Upper lobe of left lung (tissue), 6 donors: ENCODE measurements around the gene MIPOL1. TPM values are rescaled to one million over a fixed set of nuclear protein-coding genes. Genes with fewer than 3 reads are reported as not detected.
"Not testable (repeated sequence)": the region's sequence is repeated elsewhere in the genome, so short reads cannot be mapped to it uniquely, and the experiment has no call there.

Experiments used
- ATAC-seq, 2 donors: fragments of 200-7000 bp; cut with Tn5 transposase; one replicate each; pipeline ENCODE4 v1.9.1; 2022; ENCODE audit warnings: mild to moderate bottlenecking in 2 of 2, moderate library complexity in 2 of 2; ENCODE audit not compliant: low FRiP score in 2 of 2
- DNase-seq, 2 donors: peaks; one replicate each; pipeline ENCODE4 v3.0.0-alpha.2; 2019 to 2020
- H3K27ac ChIP-seq, 4 donors: fragments of 200-600 bp; sonication (generic); one replicate each; pipeline ENCODE4 v1.5.1; 2016 to 2019
- H3K27me3 ChIP-seq, 4 donors: fragments of 200-600 bp; sonication (generic); one replicate each; pipeline ENCODE4 v1.5.1; 2017 to 2019
- H3K36me3 ChIP-seq, 4 donors: fragments of 200-600 bp; sonication (generic); one replicate each; pipeline ENCODE4 v1.5.1; 2016 to 2019
- H3K4me1 ChIP-seq, 4 donors: fragments of 200-600 bp; sonication (generic); one replicate each; pipeline ENCODE4 v1.5.1; 2018 to 2019
- H3K4me3 ChIP-seq, 4 donors: fragments of 200-600 bp; sonication (generic); one replicate each; pipeline ENCODE4 v1.5.1; 2017 to 2019; ENCODE audit warnings: mild to moderate bottlenecking in 2 of 4, moderate library complexity in 1 of 4
- H3K9me3 ChIP-seq, 4 donors: fragments of 200-600 bp; sonication (generic); one replicate each; pipeline ENCODE4 v1.5.1; 2018 to 2019
- CTCF ChIP-seq, 6 experiments: fragments of 450-650 bp in 4 of 6; fragments of 200-600 bp in 2 of 6; sonication (generic) in 2 of 6; IDR thresholded peaks; one replicate each; pipeline ENCODE4 v1.5.1; 2016 to 2019; ENCODE audit warnings: antibody characterized with exemption in 6 of 6
- EP300 ChIP-seq, 4 donors: sonication (generic); formaldehyde crosslinking; IDR thresholded peaks; one replicate each; pipeline ENCODE4 v1.5.1; 2017; ENCODE audit warnings: antibody characterized with exemption in 4 of 4, control low read depth in 2 of 4
- POLR2A ChIP-seq, 4 donors: fragments of 450-650 bp; IDR thresholded peaks; one replicate each; pipeline ENCODE4 v1.5.1; 2016 to 2017; ENCODE audit warnings: antibody characterized with exemption in 4 of 4, mild to moderate bottlenecking in 2 of 4
- POLR2AphosphoS5 ChIP-seq, 2 donors: sonication (generic); formaldehyde crosslinking; IDR thresholded peaks; one replicate each; pipeline ENCODE4 v1.5.1; 2017; ENCODE audit warnings: antibody characterized with exemption in 2 of 2
- WGBS, 2 donors: methylation state at CpG; one replicate each; pipeline ENCODE4 v1.1.5; 2017 to 2018; 5-methylcytosine and 5-hydroxymethylcytosine counted together
- total RNA-seq, 6 donors: library from RNA; depleted of rRNA in 4 of 6; stranded (reverse); fragments of >200 nt in 4 of 6; gene quantifications; one replicate each; pipeline versions ENCODE4 v1.1.0 to v1.2.1, GENCODE V29; 2016 to 2021
- donor health status: DM: no; HTN: no; CAD: no; lungs with moderate emphysema.
- donor health status: DM: no; HTN: yes; CAD: no; lungs with severe emphysema.

Gene MIPOL1
- total RNA-seq, 6 donors from 2014 or later = 4.1 to 32.6 (median 8.4) TPM

DNA sequence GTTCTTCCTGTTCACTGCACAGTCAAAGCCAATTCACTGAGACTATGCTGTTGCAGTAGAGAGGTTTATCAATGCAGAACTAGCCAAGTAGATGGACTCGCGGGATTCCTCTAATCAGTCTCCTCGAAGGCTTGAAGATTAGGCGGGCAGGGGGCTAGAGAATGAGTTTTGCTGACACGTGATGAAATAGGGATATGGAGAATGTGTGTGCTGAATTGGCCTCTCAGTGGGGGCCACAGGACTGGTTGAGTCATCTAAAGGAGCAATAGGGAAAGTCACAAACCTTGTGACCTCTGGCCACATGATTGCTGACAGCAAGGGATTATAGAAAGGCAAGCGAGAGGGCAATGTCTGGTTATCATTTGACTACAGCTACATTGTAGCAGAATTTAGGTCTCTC lies 12.7 kb downstream of the MIPOL1 start:
- 95 to 96% methylated on average over 6 of the region's 6 CpGs for WGBS, 2 donors
- Histone ChIP-seq H3K27me3 (no peaks in the 10 kb centered on the region), H3K9me3 (peaks cover 0 to 11% (median 6%) of the 10 kb centered on the region in 4 donors), H3K4me1 (no peaks in the 10 kb centered on the region), H3K36me3 (no peaks in the 10 kb centered on the region), H3K4me3 (no peak overlapping the region), H3K27ac (no peak overlapping the region)
- ATAC-seq = no peak
- no peak for DNase-seq
- TF ChIP-seq EP300 (IDR thresholded peaks at IDR 0.05) (no peak), POLR2A (IDR thresholded peaks at IDR 0.05) (no peak), CTCF (IDR thresholded peaks at IDR 0.05) (no peak), POLR2AphosphoS5 (IDR thresholded peaks at IDR 0.05) (no peak)

GRCh38 chr14:37213016-37213415 lies 15.3 kb downstream of the MIPOL1 start:
- Histone ChIP-seq H3K4me1 (no peaks in the 10 kb centered on the region), H3K4me3 (no peak overlapping the region), H3K9me3 (no peaks in the 10 kb centered on the region), H3K36me3 (no peaks in the 10 kb centered on the region), H3K27me3 (no peaks in the 10 kb centered on the region), H3K27ac (no peak overlapping the region)
- ATAC-seq (no peak), DNase-seq (no peak)
- TF ChIP-seq POLR2A (IDR thresholded peaks at IDR 0.05) = no peak
- TF ChIP-seq EP300 (IDR thresholded peaks at IDR 0.05) = no peak
- no peak for TF ChIP-seq POLR2AphosphoS5 (IDR thresholded peaks at IDR 0.05)
- no peak for TF ChIP-seq CTCF (IDR thresholded peaks at IDR 0.05)

DNA sequence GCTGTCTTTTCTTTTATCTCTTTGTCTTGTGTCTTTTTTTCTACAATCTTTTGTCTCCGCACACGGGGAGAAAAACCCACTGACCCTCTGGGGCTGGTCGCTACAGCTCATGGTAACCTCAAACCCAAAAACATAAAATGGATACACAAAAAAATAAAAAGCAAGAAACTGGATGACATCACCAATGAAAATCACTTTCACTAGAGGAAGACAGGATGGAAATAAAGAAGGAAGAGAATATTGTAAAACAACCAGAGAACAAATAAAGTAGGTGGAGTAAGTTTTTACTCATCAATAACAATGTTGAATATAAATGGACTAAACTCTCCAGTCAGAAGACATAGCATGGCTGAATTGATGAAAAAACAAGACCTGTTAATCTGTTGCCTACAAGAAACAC lies 17.6 kb downstream of the MIPOL1 start:
- ATAC-seq = no peak
- TF ChIP-seq EP300 (IDR thresholded peaks at IDR 0.05) (no peak), CTCF (IDR thresholded peaks at IDR 0.05) (no peak), POLR2AphosphoS5 (IDR thresholded peaks at IDR 0.05) (no peak), POLR2A (IDR thresholded peaks at IDR 0.05) (no peak)
- no peak overlapping the region for H3K4me3 ChIP-seq
- no peaks in the 10 kb centered on the region for H3K9me3 ChIP-seq
- no peaks in the 10 kb centered on the region for H3K36me3 ChIP-seq
- H3K27ac ChIP-seq = no peak overlapping the region
- H3K4me1 ChIP-seq = no peaks in the 10 kb centered on the region
- no peaks in the 10 kb centered on the region for H3K27me3 ChIP-seq
- 94 to 98% methylated on average over 3 of the region's 3 CpGs for WGBS, 2 donors
- DNase-seq = no peak

DNA sequence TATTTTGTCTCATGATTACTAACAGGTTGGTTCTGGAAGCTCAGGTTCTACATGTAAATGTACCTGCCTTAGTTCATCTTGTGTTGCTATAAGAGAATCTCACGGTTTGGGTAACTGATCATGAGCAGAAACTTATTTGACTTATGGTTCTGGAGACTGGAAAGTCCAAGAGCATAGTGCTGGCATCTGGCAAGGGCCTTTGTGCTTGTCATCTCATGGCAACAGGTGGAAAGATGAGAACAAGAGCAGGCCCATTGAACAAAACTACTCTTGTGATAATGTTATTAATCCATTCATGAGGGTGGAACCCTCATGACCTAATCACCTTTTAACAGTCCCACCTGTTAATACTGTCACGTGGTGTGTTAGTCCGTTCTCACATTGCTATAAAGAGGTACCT lies 23.3 kb downstream of the MIPOL1 start:
- Histone ChIP-seq H3K27ac (no peak overlapping the region), H3K4me3 (no peak overlapping the region), H3K9me3 (peaks cover 0 to 13% (median 5%) of the 10 kb centered on the region in 4 donors), H3K36me3 (no peaks in the 10 kb centered on the region), H3K4me1 (no peaks in the 10 kb centered on the region), H3K27me3 (no peaks in the 10 kb centered on the region)
- 93 to 97% methylated on average over 3 of the region's 3 CpGs for WGBS, 2 donors
- ATAC-seq (no peak), DNase-seq (no peak)
- no peak for TF ChIP-seq POLR2AphosphoS5 (IDR thresholded peaks at IDR 0.05)
- no peak for TF ChIP-seq CTCF (IDR thresholded peaks at IDR 0.05)
- no peak for TF ChIP-seq EP300 (IDR thresholded peaks at IDR 0.05)
- TF ChIP-seq POLR2A (IDR thresholded peaks at IDR 0.05) = no peak

DNA sequence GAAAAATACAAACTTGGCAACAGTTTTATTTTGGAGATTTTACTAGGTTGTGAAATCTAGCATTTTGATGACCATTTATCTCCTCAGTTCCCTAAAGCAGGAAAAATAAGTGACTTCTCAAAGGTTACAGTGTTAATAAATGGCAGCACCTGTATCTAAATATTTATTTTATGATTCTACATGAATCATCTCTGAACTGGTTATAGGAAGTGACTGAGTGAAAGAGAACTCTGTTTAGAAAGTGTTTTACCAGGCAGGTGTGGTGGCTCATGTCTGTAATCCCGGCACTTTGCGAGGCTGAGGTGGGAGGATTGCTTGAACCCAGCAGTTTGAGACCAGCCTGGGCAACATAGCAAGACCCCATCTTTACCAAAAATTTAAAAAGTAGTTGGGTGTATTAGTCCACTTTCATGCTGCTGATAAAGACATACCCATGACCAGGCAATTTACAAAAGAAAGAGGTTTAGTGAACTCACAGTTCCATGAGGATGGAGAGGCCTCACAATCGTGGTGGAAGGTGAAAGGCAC lies 26.3 kb downstream of the MIPOL1 start:
- no peak overlapping the region for H3K27ac ChIP-seq
- TF ChIP-seq CTCF (IDR thresholded peaks at IDR 0.05) = no peak
- 90% methylated on average over 3 of the region's 3 CpGs for WGBS, 2 donors
- peaks cover 0 to 13% (median 5%) of the 10 kb centered on the region in 4 donors for H3K9me3 ChIP-seq
- no peaks in the 10 kb centered on the region for H3K36me3 ChIP-seq
- no peaks in the 10 kb centered on the region for H3K27me3 ChIP-seq
- H3K4me3 ChIP-seq = no peak overlapping the region
- H3K4me1 ChIP-seq = no peaks in the 10 kb centered on the region
- no peak for ATAC-seq
- no peak for DNase-seq

DNA sequence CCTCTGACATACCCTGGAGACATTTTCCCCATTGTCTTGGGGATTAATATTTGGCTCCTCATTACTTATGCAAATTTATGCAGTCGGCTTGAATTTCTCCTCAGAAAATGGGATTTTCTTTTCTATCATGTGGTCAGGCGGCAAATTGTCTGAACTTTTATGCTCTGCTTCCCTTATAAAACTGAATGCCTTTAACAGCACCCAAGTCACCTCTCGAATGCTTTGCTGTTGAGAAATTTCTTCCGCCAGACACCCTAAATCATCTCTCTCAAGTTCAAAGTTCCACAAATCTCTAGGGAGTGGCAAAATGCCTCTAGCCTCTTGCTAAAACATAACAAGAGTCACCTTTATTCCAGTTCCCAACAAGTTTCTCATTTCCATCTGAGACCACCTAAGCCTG lies 27.9 kb downstream of the MIPOL1 start:
- H3K36me3 ChIP-seq, H3K27me3 ChIP-seq, H3K4me3 ChIP-seq, DNase-seq, ATAC-seq, H3K27ac ChIP-seq, H3K4me1 ChIP-seq: not testable (repeated sequence)
- peaks cover 0 to 13% (median 5%) of the 10 kb centered on the region in 4 donors for H3K9me3 ChIP-seq
- WGBS, 2 donors = 98 to 99% methylated on average over 4 of the region's 4 CpGs
